ENCODE measurements around the gene OR6A2. TPM values are rescaled to one million over a fixed set of nuclear protein-coding genes. Genes with fewer than 3 reads are reported as not detected.

Gene OR6A2
- total RNA-seq, 1 donor from 2014 or later = 0.18 TPM

DNA sequence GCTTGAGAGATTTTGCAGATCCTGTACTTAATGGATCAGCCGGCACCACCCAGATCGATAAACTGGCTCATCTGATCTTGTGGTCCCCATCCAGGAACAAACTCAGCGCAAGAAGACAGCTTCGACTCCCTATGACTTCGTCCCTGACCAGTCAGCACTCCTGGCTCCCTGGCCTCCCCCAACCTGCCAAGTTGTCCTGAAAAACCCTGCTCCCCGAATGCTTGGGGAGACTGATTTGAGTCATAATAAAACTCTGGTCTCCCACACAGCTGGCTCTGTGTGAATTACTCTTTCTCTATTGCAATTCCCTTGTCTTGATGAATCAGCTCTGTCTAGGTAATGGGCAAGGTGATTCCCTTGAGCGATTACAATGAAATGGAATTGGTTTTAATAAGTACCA lies 57.2 kb downstream of the OR6A2 start:
- POLR2A ChIA-PET = no interaction called here

More for the DNA sequence above, 57.2 kb downstream of the OR6A2 start:
- TF ChIP-seq, protein P1, sequence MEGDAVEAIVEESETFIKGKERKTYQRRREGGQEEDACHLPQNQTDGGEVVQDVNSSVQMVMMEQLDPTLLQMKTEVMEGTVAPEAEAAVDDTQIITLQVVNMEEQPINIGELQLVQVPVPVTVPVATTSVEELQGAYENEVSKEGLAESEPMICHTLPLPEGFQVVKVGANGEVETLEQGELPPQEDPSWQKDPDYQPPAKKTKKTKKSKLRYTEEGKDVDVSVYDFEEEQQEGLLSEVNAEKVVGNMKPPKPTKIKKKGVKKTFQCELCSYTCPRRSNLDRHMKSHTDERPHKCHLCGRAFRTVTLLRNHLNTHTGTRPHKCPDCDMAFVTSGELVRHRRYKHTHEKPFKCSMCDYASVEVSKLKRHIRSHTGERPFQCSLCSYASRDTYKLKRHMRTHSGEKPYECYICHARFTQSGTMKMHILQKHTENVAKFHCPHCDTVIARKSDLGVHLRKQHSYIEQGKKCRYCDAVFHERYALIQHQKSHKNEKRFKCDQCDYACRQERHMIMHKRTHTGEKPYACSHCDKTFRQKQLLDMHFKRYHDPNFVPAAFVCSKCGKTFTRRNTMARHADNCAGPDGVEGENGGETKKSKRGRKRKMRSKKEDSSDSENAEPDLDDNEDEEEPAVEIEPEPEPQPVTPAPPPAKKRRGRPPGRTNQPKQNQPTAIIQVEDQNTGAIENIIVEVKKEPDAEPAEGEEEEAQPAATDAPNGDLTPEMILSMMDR (IDR thresholded peaks at IDR 0.05) = no peak
- ATAC-seq (ENCODE audit: low read depth) (no peak), DNase-seq (no peak)
- Mint-ChIP-seq H3K27ac (no peak overlapping the region), H3K4me3 (no peak overlapping the region), H3K36me3 (ENCODE audit: low read depth) (peaks cover 40% of the 10 kb centered on the region), H3K9me3 (no peaks in the 10 kb centered on the region), H3K4me1 (peaks cover 34% of the 10 kb centered on the region), H3K27me3 (no peaks in the 10 kb centered on the region)
- CTCF ChIA-PET = interaction anchor here (15.0 kb wide), 1 partner anchor 16 kb away, joined by 391 read pairs; no protein-coding TSS in a partner anchor
- intact Hi-C loops (cut with micrococcal nuclease) = loop anchor here (10.0 kb wide), 3 partner anchors 183 to 773 kb away; partner anchors contain the start of genes CNGA4, FHIP1B, OR2D3 and PPFIBP2

Other genes with a start within 250 kb of the OR6A2 start
- gene RRP8, start 196.1 kb downstream of the OR6A2 start, total RNA-seq = 29.1 and 30.5 TPM in 2 replicates
- 113 and 128 TPM in 2 replicates for gene ILK, start 195.9 kb downstream of the OR6A2 start, total RNA-seq
- gene TAF10, start 187.5 kb downstream of the OR6A2 start, total RNA-seq = 149 and 154 TPM in 2 replicates
- gene TPP1, start 180.3 kb downstream of the OR6A2 start, total RNA-seq = 98.2 and 123 TPM in 2 replicates
- 0.17 and 0.22 TPM in 2 replicates for gene DCHS1, start 143.9 kb downstream of the OR6A2 start, total RNA-seq
- gene MRPL17, start 116.3 kb downstream of the OR6A2 start, total RNA-seq = 34.1 and 34.2 TPM in 2 replicates
- gene OR2AG2, start 27.7 kb downstream of the OR6A2 start, total RNA-seq = 0.07 TPM in 1 of 2 replicates, not detected in the other
- not detected in 2 replicates for gene OR2AG1, start 16.7 kb downstream of the OR6A2 start, total RNA-seq
- not detected in 2 replicates for gene OR10A5, start 46.0 kb upstream of the OR6A2 start, total RNA-seq
- gene OR10A2, start 63.4 kb upstream of the OR6A2 start, total RNA-seq = not detected in 2 replicates
- not detected in 2 replicates for gene OR10A4, start 76.9 kb upstream of the OR6A2 start, total RNA-seq
- not detected in 2 replicates for gene OR2D2, start 92.8 kb upstream of the OR6A2 start, total RNA-seq
- not detected in 2 replicates for gene OR2D3, start 121.3 kb upstream of the OR6A2 start, total RNA-seq
- 5.3 and 5.4 TPM in 2 replicates for gene ZNF215, start 126.7 kb upstream of the OR6A2 start, total RNA-seq
- not detected in 2 replicates for gene ZNF214, start 220.7 kb upstream of the OR6A2 start, total RNA-seq
- gene NLRP14, start 220.8 kb upstream of the OR6A2 start, total RNA-seq = 0.11 and 0.12 TPM in 2 replicates